ENCODE measurements around the gene PEX10. TPM values are rescaled to one million over a fixed set of nuclear protein-coding genes. Genes with fewer than 3 reads are reported as not detected.

The PEX10 gene
- total and polyA plus RNA-seq, 2 of the 8 experiments (the other 6 are each of a cell fraction or from before 2014, with no cell fraction given): 24.3 to 26.9 TPM

DNA sequence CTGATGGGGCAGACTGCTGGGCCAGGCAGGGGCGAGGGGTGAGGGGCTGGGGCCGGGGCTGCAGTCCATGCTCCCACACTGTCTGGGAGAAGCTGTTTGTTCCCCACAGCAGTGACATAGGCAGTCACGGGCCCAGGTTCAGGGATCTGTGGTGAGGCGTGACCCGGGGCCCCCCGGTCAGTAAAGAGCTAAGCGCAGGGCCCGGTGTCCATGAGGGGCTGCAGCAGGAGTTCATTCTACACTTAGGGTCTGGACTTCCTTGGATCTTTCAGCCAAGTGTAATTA lies 4.4 kb downstream of the PEX10 start (continued):
- TF ChIP-seq MAFK (IDR thresholded peaks at IDR 0.05; ENCODE audit: low read depth, low read length): no peak
- TF ChIP-seq NRF1 (IDR thresholded peaks at IDR 0.05; ENCODE audit: low read depth, low read length): no peak
- TF ChIP-seq CHD1 (IDR thresholded peaks at IDR 0.05; ENCODE audit: low read depth, low read length): no peak
- no peak for TF ChIP-seq TEAD4 (IDR thresholded peaks at IDR 0.05; ENCODE audit: low read depth, low read length)
- no peak for TF ChIP-seq PHF8 (conservative IDR thresholded peaks at IDR 0.05; ENCODE audit: low read depth, low read length)
- no peak for TF ChIP-seq RAD21 (IDR thresholded peaks at IDR 0.05 in 1 of 2, conservative IDR thresholded peaks at IDR 0.05 in 1 of 2; ENCODE audit: low read depth in 2 of 2, low read length in 2 of 2)
- TF ChIP-seq BACH1 (IDR thresholded peaks at IDR 0.05; ENCODE audit: low read length): no peak

Data from H1 (cell line).